B cell (primary cell): ENCODE results near the gene QRICH2. TPM values are rescaled to one million over a fixed set of nuclear protein-coding genes. Genes with fewer than 3 reads are reported as not detected.

Source experiments
- ATAC-seq: fragments of 200-7000 bp; cut with Tn5 transposase; one replicate; pipeline ENCODE4 v1.10.0; 2021; ENCODE audit warnings: low read depth, mild to moderate bottlenecking, moderate number of reproducible peaks, moderate library complexity
- CTCF ChIA-PET: fragments of 350-600 bp; sonication (Branson Sonifier 250); formaldehyde crosslinking; loops from one replicate; lab custom pipeline; 2021; ENCODE audit warnings: antibody characterized with exemption, inconsistent platforms; lab: Charles Lee
- POLR2A ChIA-PET: fragments of 350-600 bp; sonication (Branson Sonifier 250); formaldehyde crosslinking; loops from one replicate; lab custom pipeline; 2021; ENCODE audit warnings: antibody characterized with exemption; lab: Charles Lee
- DNase-seq: peaks from one replicate; pipeline ENCODE4 v3.0.0; 2013
- H2AFZ ChIP-seq: 2 replicates; pipeline ENCODE4 v1.6.1; 2012; ENCODE audit warnings: mild to moderate bottlenecking, low read depth, low read length; ENCODE audit not compliant: insufficient read depth, poor library complexity, severe bottlenecking
- H3K27ac ChIP-seq, 2 donors: 1 replicate in 1 of 2; 2 replicates in 1 of 2; pipeline ENCODE4 v1.5.1; 2012 to 2013; ENCODE audit warnings: low read length in 2 of 2, mild to moderate bottlenecking in 2 of 2, moderate library complexity in 1 of 2
- H3K27me3 ChIP-seq, 4 experiments: fragments of 200-600 bp in 1 of 4; sonication (generic) in 1 of 4; replicated peaks in 1 of 4; 1 replicate in 2 of 4; 2 replicates in 2 of 4; pipeline versions ENCODE4 v1.6.1 to v1.7.0; 2013 to 2016; ENCODE audit warnings: low read length in 3 of 4, mild to moderate bottlenecking in 2 of 4, mixed read lengths in 1 of 4, moderate library complexity in 1 of 4; ENCODE audit not compliant: insufficient read depth in 4 of 4, control insufficient read depth in 3 of 4; ENCODE audit errors: control extremely low read depth in 1 of 4
- H3K36me3 ChIP-seq, 2 experiments: replicated peaks in 1 of 2; 1 replicate in 1 of 2; 2 replicates in 1 of 2; pipeline versions ENCODE4 v1.6.1 to v1.7.1; 2013; ENCODE audit warnings: low read length in 1 of 2; ENCODE audit not compliant: insufficient read depth in 2 of 2, control insufficient read depth in 1 of 2; ENCODE audit errors: control extremely low read depth in 1 of 2, extremely low read depth in 1 of 2
- H3K4me1 ChIP-seq, 2 donors: fragments of 200-600 bp in 1 of 2; sonication (generic) in 1 of 2; 1 replicate in 1 of 2; 2 replicates in 1 of 2; pipeline versions ENCODE4 v1.5.1 to v1.6.1; 2013 to 2017; ENCODE audit warnings: low read length in 2 of 2; ENCODE audit not compliant: control insufficient read depth in 2 of 2, insufficient read depth in 2 of 2
- H3K4me2 ChIP-seq: replicated peaks from 2 replicates; pipeline ENCODE3; 2012; ENCODE audit warnings: mild to moderate bottlenecking, low read depth, low read length; ENCODE audit not compliant: poor library complexity, severe bottlenecking
- H3K4me3 ChIP-seq, 5 experiments: fragments of 200-600 bp in 1 of 5; sonication (generic) in 1 of 5; 1 replicate in 3 of 5; 2 replicates in 2 of 5; pipeline versions ENCODE4 v1.5.1 to v1.7.0; 2011 to 2016; ENCODE audit warnings: low read length in 4 of 5, mild to moderate bottlenecking in 4 of 5, low read depth in 2 of 5, control low read depth in 1 of 5, moderate library complexity in 1 of 5; ENCODE audit not compliant: insufficient read depth in 1 of 5; ENCODE audit errors: control extremely low read depth in 1 of 5, extremely low read depth in 1 of 5
- H3K79me2 ChIP-seq: fragments of 200-600 bp; sonication (generic); one replicate; pipeline ENCODE4 v1.6.0; 2016; ENCODE audit warnings: low read length; ENCODE audit not compliant: control insufficient read depth, insufficient read depth
- H3K9ac ChIP-seq: fragments of 200-600 bp; sonication (generic); 2 replicates; pipeline ENCODE4 v1.6.1; 2017; ENCODE audit warnings: mild to moderate bottlenecking, low read length, moderate library complexity
- H3K9me3 ChIP-seq, 3 donors: one replicate each; pipeline versions ENCODE4 v1.6.1 to v1.7.1; 2013; ENCODE audit warnings: low read length in 2 of 3; ENCODE audit not compliant: control insufficient read depth in 2 of 3, insufficient read depth in 1 of 3; ENCODE audit errors: control extremely low read depth in 1 of 3
- H4K20me1 ChIP-seq: 2 replicates; pipeline ENCODE4 v1.6.0; 2012; ENCODE audit warnings: mild to moderate bottlenecking, low read length; ENCODE audit not compliant: insufficient read depth, control insufficient read depth, poor library complexity, severe bottlenecking
- H3K27ac Mint-ChIP-seq: one replicate; pipeline ENCODE4 v1.8.0; 2021; ENCODE audit warnings: mixed read lengths
- H3K27me3 Mint-ChIP-seq: one replicate; pipeline ENCODE4 v1.8.0; 2021; ENCODE audit warnings: mixed read lengths
- H3K4me1 Mint-ChIP-seq: one replicate; pipeline ENCODE4 v1.8.0; 2021; ENCODE audit warnings: mixed read lengths
- H3K4me3 Mint-ChIP-seq: one replicate; pipeline ENCODE4 v1.8.0; 2021; ENCODE audit warnings: mixed read lengths
- H3K9me3 Mint-ChIP-seq: one replicate; pipeline ENCODE4 v1.8.0; 2022; ENCODE audit warnings: mixed read lengths; ENCODE audit not compliant: insufficient read depth
- CTCF ChIP-seq: fragments of 200-600 bp; IDR thresholded peaks from one replicate; pipeline ENCODE4 v1.8.0; 2022; ENCODE audit warnings: antibody characterized with exemption, mild to moderate bottlenecking
- EZH2 ChIP-seq: IDR thresholded peaks from 2 replicates; pipeline ENCODE4 v1.6.1; 2012; ENCODE audit warnings: borderline replicate concordance, low read depth, mild to moderate bottlenecking, moderate library complexity, low read length; ENCODE audit not compliant: insufficient read depth, poor library complexity, severe bottlenecking
- WGBS: methylation state at CpG from one replicate; pipeline ENCODE4 v1.1.5; 2013; ENCODE audit warnings: missing lambda C conversion rate; ENCODE audit not compliant: insufficient coverage; 5-methylcytosine and 5-hydroxymethylcytosine counted together
- intact Hi-C: fragments of 100-400 bp; cut with micrococcal nuclease; formaldehyde crosslinking; loops from one replicate; pipeline ENCODE4 v1.10.0; 2022
- polyA plus RNA-seq: library from polyadenylated mRNA; depleted of rRNA; stranded (reverse); fragments of >200 nt; gene quantifications from 2 replicates; pipeline ENCODE4 v1.2.3, GENCODE V29; 2012
- total RNA-seq, 2 donors: library from RNA; stranded (reverse); fragments of 120-200 nt in 1 of 2; gene quantifications; 1 replicate in 1 of 2; 2 replicates in 1 of 2; pipeline versions ENCODE4 v1.2.3 to v1.2.4, GENCODE V29; 2013 to 2022

The QRICH2 gene
- total and polyA plus RNA-seq, 2 donors (not counting 1 experiment from before 2014, with no cell fraction given), result 4.4 to 4.5 TPM

GRCh38 chr17:76239538-76240274, 68.4 kb downstream of the QRICH2 start:
- H3K4me1 Mint-ChIP-seq, result peaks cover 11% of the 10 kb centered on the region
- Histone ChIP-seq H3K4me1 (peaks cover 16 to 21% of the 10 kb centered on the region in 2 donors), H3K27ac (no peak overlapping the region), H2AFZ (peak overlapping the region; percentile 70), H3K36me3 (no peaks in the 10 kb centered on the region), H3K4me3 (peak overlapping the region in 4 of 5 experiments; percentile 26 to 54 (median 40)), H4K20me1 (no peaks in the 10 kb centered on the region), H3K9ac (peak overlapping the region; percentile 43), H3K4me2 (peak overlapping the region; percentile 96), H3K79me2 (no peaks in the 10 kb centered on the region), H3K9me3 (peaks cover 0 to 5% (median 1%) of the 10 kb centered on the region in 3 donors), H3K27me3 (peaks cover 0 to 46% (median 26%) of the 10 kb centered on the region in 4 experiments)
- intact Hi-C loops, result loop anchor here (1.0 to 2.0 kb wide), 2 partner anchors 25 to 33 kb away; no protein-coding TSS in a partner anchor
- TF ChIP-seq EZH2 (peak; percentile 97), CTCF (no peak)
- POLR2A ChIA-PET, result interaction anchor here (0.6 kb wide), 1 partner anchor 487 kb away, joined by 5 read pairs; the partner anchor contains the start of gene METTL23
- CTCF ChIA-PET, result interaction anchor here (0.6 to 1.3 kb wide), 2 partner anchors 21 to 25 kb away, joined by 3 read pairs; no protein-coding TSS in a partner anchor
- H3K4me3 Mint-ChIP-seq, result peak overlapping the region; percentile 77
- no peaks in the 10 kb centered on the region for H3K9me3 Mint-ChIP-seq
- ATAC-seq, result peak; percentile 5
- peak; percentile 44 for DNase-seq
- WGBS, result 11% methylated on average over 74 of the region's 75 CpGs
- H3K27me3 Mint-ChIP-seq, result peaks cover 34% of the 10 kb centered on the region
- no peak overlapping the region for H3K27ac Mint-ChIP-seq
